KBM-7 (cell line): ENCODE measurements around the gene PRKCA.
"Not testable (repeated sequence)": the region's sequence is repeated elsewhere in the genome, so short reads cannot be mapped to it uniquely, and the experiment has no call there.

Experiments
- DNase-seq: peaks from one replicate; pipeline ENCODE4 v3.0.0-alpha.2; 2015
- in situ Hi-C: fragments of 300-500 bp; cut with MboI; formaldehyde crosslinking; loops from 2 replicates; pipeline ENCODE4 v1.14.3; 2020; ENCODE audit warnings: low sequenced_read_pairs, low pct_unique_long_range_greater_than_20kb, mixed read lengths

The PRKCA gene

DNA sequence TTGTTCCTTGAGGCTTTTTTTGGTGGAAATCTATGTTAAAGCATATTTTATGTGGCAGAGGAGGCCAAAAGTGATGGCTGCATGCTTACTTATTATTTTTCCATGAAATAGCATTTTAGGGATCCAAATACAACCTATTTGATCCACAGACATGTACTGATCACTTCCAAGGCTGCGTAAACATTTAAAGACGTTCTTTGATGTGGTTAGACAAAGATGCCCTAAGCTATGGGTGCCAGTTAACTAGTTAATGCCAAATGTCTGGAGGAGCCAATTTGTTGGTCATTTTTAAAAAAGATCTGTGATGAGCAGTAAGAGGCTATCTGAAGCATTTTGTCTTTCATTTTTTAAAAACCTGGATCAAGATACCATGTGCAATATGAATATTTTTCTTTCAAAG, 17.3 kb upstream of the PRKCA start:
- DNase-seq = no peak
- in situ Hi-C loops = no loop called here

DNA sequence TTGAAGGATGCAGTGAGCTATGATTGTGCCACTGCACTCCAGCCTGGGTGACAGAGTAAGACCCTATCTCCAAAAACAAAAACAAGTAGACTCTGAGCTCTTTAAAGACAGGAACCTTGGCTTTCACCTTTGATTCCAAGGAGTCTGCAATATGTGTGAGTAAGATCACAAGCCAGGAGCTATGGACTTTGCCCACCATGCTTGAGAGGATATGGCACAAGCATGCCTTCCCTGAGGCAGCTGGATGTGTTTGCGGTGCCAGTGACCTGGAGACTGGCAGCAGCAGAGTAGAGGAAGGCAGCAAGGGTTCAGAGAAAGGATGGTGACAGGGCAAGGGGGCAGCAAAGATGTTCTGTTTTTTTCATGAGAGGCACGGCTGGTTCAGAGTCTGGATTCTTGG, 14.5 kb upstream of the PRKCA start:
- DNase-seq = no peak
- in situ Hi-C loops = no loop called here

DNA sequence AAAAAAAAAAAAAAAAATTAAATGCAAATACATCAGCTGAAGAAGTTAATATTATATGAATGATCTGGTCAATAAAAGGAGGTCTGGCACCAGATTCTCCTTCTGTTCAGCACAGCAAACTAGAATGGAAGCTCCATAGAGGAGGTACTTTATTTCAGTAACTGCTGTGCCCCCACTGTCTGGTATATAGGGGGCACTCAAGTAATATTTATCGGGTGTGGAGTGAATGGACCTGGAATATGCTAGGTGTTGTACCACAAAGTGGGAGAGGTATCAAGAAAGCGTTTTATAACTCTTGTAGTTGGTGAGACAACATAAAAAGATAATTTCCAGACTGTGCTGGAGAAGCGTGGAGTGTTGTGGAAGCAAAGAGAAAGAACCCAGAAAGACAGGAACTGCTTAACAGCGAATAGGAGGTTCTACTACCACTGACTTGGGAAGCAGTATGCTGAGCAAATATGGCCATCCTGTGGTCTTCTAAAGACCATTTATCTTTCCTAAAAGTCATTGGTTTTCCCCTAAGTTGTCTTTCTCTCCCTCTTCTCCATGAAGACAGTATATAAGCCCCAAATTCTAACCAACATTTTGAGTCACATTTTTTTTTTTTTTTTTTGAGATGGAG, 12.2 kb upstream of the PRKCA start:
- DNase-seq = peak; percentile 46
- in situ Hi-C loops = no loop called here

GRCh38 chr17:66292353-66292752, 10.1 kb upstream of the PRKCA start:
- no peak for DNase-seq
- in situ Hi-C loops = no loop called here

DNA sequence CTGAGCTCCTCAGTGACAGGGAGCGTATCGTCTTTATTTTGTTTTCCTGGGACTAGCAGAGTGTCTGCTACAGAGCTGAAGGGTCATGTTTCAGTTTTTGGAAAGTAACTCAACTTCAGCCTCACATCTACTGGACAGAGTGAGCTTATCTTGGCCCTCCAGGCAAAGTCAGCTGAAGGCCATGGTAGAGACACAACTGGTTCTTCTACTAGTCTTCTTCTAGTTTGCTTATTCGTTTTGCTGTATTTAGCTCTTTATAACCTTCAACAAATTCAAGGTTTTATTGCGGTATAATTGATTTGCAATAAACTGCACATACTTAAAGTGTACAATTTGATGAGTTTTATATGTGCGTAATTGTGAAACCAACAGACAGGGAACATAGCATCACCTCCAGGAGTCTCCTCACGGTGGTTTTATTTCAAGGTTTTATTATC, 6.1 kb upstream of the PRKCA start:
- in situ Hi-C loops = no loop called here
- DNase-seq = no peak

DNA sequence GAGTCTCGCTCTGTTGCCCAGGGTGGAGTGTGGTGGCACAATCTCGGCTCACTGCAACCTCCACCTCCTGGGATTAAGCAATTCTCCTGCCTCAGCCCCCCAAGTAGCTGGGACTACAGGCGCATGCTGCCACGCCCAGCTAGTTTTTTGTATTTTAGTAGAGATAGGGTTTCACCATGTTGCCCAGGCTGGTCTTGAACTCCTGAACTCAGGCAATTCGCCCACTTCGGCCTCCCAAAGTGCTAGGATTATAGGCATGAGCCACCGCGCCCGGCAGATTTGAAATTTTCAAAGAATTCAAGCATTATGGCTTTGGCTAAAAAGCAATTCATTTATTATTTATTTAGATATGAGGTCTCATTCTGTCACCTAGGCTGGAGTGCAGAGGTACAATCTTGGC, 5.0 kb upstream of the PRKCA start:
- DNase-seq, in situ Hi-C loops: not testable (repeated sequence)

DNA sequence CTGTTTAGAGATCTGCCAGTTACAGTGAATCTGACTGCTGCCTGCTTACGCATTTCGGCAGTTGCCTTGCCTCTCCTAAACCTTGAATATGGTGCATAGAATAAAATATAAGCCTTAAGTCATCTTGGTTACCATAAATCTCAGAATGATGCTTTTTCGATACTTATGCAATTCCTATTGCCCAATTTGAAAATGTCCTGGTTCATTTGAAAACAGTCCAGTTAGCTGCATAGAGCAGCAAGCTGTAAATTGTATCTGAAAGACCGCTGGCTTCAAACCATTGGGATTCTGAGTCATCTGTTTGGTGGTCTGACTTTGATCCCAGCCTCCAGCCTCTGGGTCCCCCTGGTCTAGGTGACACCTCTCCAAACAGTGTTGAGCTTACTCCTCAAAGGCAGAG, 2.7 kb upstream of the PRKCA start:
- in situ Hi-C loops = no loop called here
- DNase-seq = no peak

DNA sequence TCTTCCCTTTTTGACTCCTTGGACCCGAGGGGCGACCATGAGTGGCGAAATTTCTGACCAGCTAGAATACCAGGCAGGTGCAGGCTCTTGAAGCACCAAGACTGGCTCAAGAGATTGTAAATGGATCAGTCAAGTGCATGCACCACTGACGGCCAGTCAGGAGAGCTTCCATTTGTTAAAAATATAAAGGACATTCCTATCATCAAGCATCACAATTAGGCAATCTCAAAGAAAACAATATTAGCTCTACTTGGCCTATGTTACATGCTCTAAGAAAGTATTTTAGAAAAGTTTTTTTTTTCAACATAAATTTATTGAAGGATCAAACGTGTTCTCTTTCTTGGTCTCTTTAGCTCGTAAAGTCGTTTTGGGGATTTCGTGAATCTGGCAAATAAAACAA, 1.5 kb upstream of the PRKCA start:
- no peak for DNase-seq
- in situ Hi-C loops = no loop called here

DNA sequence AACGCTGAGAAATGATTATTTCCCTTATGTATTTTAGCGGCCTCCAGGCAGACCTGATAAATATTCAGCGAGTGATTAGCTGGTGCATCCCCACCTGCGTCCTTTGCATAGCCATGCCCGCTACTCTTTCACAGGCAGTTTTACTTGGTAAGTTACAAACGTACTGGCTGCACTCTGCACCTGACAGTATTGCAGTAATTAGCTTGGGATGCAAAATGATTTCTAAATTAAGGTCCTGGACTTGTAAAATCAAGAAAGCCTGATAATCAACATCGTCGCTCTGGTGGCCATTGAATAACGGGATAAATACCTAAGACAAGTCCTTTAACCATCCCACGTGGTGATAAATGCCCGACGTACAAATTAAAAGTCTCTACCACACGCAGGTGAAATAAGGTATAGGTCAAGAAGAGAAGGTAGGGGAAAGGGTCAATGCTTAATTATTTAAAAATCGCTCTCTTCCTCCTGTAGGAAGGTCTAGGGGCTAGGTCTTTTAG, 998 bp upstream of the PRKCA start:
- in situ Hi-C loops = no loop called here

DNA sequence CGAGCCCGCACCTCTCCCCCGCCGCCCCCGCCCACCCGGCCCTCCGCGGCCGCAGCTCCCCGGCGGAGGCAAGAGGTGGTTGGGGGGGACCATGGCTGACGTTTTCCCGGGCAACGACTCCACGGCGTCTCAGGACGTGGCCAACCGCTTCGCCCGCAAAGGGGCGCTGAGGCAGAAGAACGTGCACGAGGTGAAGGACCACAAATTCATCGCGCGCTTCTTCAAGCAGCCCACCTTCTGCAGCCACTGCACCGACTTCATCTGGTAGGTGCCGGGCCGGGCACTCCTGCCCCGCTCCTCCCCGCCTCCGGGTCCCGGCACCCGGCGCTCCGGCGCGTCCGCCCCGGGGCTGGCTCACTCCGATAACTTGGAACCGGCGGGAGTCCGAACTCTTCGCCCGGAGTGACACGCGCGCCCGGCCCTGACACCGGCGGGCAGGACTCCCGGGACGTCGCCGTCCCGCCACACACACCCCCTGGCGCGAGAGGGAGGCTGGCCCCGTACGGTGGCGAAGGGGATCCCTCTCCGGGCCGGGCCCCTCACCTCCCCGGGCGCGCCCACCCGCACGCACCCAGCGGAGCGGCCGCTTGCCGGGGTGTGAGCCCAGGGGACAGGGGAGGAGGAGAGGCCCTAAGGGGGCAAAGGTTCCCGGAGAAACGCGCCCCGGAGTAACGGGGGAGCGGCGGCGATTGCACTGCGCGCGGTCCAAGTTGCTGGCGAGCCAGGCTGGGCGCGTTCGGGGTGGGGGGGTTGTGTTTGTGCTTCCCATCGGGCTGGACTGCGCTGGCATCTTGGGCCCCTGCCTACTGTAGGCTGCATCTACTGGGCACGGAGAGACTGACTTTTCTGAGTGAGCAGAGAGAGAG, 581 bp downstream of the PRKCA start:
- peak; percentile 54 for DNase-seq
- in situ Hi-C loops = no loop called here

More for the DNA sequence above, 998 bp upstream of the PRKCA start:
- DNase-seq = no peak

GRCh38 chr17:66304304-66305174, 2.1 kb downstream of the PRKCA start:
- in situ Hi-C loops = no loop called here
- peak; percentile 15 for DNase-seq

DNA sequence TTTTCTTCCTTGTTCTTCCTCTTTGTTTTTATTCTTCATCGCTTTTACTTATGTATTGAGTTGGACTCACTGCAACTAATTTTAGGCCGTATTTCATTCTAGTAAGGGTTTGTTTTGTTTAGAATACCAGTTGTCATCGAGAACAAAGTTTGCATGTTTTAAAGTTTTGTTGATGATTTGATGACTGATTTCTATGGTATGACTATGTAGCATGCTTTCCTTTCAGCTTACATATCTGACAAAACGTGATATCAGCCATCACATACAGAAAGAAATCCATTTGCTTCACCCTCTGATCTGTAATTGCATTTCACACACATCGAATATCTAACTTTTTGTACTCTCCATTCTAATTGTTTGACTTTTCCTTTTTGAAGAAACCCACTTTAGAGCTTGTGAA, 4.0 kb downstream of the PRKCA start:
- in situ Hi-C loops = no loop called here
- DNase-seq = no peak

DNA sequence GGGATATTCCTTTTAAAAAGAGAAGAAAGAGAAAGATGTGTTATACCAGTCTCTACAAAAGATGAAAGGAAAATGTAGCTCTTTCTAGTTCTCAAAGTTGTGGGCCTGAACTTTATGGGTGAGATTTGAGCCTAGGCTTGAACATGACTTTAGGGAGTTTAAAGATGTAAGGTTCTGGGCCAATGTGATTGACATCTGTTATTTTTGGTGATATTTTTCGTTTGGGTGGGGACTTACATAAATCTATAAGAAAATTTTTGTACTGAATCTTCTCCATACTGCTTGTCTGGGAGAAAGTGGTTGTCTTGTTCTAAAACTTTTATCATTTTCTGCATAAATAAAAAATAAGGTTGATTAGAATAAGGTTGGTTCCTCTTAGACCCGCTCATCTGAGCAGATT, 4.8 kb downstream of the PRKCA start:
- in situ Hi-C loops = no loop called here
- DNase-seq = no peak

DNA sequence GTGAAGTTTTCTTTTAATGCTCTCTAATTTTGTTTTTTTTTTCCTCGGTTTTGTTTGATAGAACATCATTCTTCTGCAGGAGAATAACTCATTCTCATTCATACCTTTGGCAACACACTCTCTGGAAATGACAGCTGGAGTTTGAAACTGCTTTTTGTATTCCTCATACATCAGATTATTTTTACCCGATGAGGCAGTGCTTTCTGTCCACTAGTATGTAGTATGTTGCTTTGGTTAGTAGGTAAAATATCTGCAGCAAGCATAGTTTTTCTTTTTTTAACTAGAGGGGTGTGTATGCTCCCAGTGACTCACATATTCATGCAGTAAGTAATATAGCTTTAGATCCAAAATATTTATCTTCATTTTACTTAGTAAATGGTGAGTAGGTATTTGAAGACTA, 6.4 kb downstream of the PRKCA start:
- DNase-seq = no peak
- in situ Hi-C loops = no loop called here

GRCh38 chr17:66309793-66310192, 7.4 kb downstream of the PRKCA start:
- in situ Hi-C loops = no loop called here
- DNase-seq = no peak

- DNase-seq = no peak
- in situ Hi-C loops = no loop called here
These were observed 8.2 kb downstream of the PRKCA start for GRCh38 chr17:66310528-66311148.

- no peak for DNase-seq
- in situ Hi-C loops = no loop called here
These were observed 10.5 kb downstream of the PRKCA start for GRCh38 chr17:66312912-66313311.

DNA sequence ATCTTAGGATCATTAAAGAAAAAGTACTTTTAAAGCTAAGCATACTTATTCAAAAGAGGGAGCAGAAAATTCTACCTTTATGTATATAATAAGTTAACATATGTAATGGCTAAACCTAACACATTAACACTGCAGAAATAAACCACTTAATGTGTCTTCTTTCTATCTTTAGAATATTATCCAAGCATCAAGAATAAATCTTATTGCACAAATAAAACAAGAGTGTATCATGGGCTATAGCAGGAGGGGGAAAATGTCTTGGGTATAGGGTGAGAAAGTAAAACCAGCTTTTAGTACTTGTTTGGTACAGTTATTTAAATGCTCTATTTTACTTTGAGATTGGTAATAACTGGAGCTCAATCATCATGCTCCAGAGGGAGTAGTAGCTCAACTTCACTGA, 10.9 kb downstream of the PRKCA start:
- DNase-seq = no peak
- in situ Hi-C loops = no loop called here

DNA sequence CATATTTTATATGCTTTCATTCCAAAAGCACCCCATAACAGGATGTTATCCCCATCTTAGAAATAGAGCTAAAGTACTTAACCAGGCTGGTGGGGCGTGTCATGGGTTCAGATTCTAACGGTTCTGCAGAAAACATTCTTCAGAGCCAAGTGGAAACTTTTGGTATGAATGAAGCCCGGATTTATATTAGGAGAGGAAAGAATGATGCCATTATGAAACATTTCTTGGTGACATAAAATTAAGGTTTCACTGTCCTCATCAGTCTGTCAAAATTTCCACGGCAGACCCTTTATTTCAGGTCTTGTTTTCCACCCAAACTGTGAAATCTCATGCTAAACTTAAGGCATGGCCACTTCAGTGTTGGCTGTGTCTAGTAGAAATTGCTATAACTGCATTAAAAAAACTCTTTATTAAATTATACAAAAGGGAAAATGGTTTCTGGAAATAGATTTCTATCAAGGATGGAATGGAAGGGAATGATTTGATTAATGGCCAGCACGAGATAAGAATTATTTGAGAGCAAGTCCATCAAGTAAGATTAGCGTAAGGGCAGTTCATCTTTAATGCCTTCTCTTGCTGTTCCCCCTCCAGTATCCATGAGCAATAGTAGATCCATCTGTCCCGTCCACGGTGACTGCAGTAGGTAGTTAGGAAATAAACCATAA, 11.7 kb downstream of the PRKCA start:
- in situ Hi-C loops = no loop called here
- no peak for DNase-seq
